Tibial nerve (tissue), 4 donors: ENCODE results near the gene FAM120B. TPM values are rescaled to one million over a fixed set of nuclear protein-coding genes. Genes with fewer than 3 reads are reported as not detected.
A peak's percentile ranks its signal among the peaks of the same experiment; 100 is the strongest.

Experiments
- DNase-seq, 2 donors: peaks; one replicate each; pipeline ENCODE4 v3.0.0-alpha.2; 2019; ENCODE audit warnings: low spot score in 2 of 2
- H3K27ac ChIP-seq, 4 donors: fragments of 200-600 bp; sonication (generic) in 3 of 4; one replicate each; pipeline ENCODE4 v1.5.1; 2017 to 2019; ENCODE audit warnings: mild to moderate bottlenecking in 1 of 4
- H3K27me3 ChIP-seq, 2 donors: fragments of 200-600 bp; sonication (generic) in 1 of 2; one replicate each; pipeline versions ENCODE4 v1.5.1 to v1.6.0; 2017 to 2019
- H3K36me3 ChIP-seq, 3 donors: fragments of 200-600 bp; sonication (generic); one replicate each; pipeline ENCODE4 v1.5.1; 2018 to 2019
- H3K4me1 ChIP-seq, 4 donors: fragments of 200-600 bp; sonication (generic) in 3 of 4; one replicate each; pipeline ENCODE4 v1.5.1; 2017 to 2019
- H3K4me3 ChIP-seq, 4 donors: fragments of 200-600 bp; sonication (generic) in 3 of 4; one replicate each; pipeline ENCODE4 v1.5.1; 2017 to 2019; ENCODE audit warnings: mild to moderate bottlenecking in 1 of 4, moderate library complexity in 1 of 4
- H3K9me3 ChIP-seq, 4 donors: fragments of 200-600 bp; sonication (generic) in 3 of 4; one replicate each; pipeline ENCODE4 v1.5.1; 2017 to 2019
- CTCF ChIP-seq, 5 experiments: fragments of 200-600 bp in 3 of 5; fragments of 450-650 bp in 2 of 5; sonication (generic) in 3 of 5; IDR thresholded peaks; one replicate each; pipeline ENCODE4 v1.5.1; 2016 to 2019; ENCODE audit warnings: antibody characterized with exemption in 5 of 5, mild to moderate bottlenecking in 3 of 5, moderate library complexity in 2 of 5
- EP300 ChIP-seq, 2 donors: sonication (generic); formaldehyde crosslinking; IDR thresholded peaks; one replicate each; pipeline ENCODE4 v1.6.1; 2017; ENCODE audit warnings: antibody characterized with exemption in 2 of 2, mild to moderate bottlenecking in 1 of 2
- POLR2A ChIP-seq, 2 donors: fragments of 450-650 bp; IDR thresholded peaks; one replicate each; pipeline ENCODE4 v1.6.1; 2017; ENCODE audit warnings: antibody characterized with exemption in 2 of 2, mild to moderate bottlenecking in 2 of 2, moderate library complexity in 2 of 2
- WGBS, 2 donors: methylation state at CpG; one replicate each; pipeline ENCODE4 v1.1.5; 2018; 5-methylcytosine and 5-hydroxymethylcytosine counted together
- total RNA-seq, 4 donors: library from RNA; depleted of rRNA; stranded (reverse); fragments of >200 nt; gene quantifications; one replicate each; pipeline ENCODE4 v1.1.0, GENCODE V29; 2016

FAM120B gene
- total RNA-seq, 4 donors from 2014 or later, result 26.0 to 35.4 (median 32.1) TPM

- WGBS, 2 donors, result 77 to 78% methylated on average over 8 of the region's 8 CpGs
- DNase-seq, result no peak
- Histone ChIP-seq H3K4me1 (peaks cover 0 to 12% (median 0%) of the 10 kb centered on the region in 4 donors), H3K4me3 (no peak overlapping the region), H3K27ac (no peak overlapping the region), H3K36me3 (peaks cover 0 to 7% (median 0%) of the 10 kb centered on the region in 3 donors), H3K9me3 (no peaks in the 10 kb centered on the region), H3K27me3 (no peaks in the 10 kb centered on the region)
- TF ChIP-seq CTCF (IDR thresholded peaks at IDR 0.05), result no peak
- TF ChIP-seq EP300 (IDR thresholded peaks at IDR 0.05), result no peak
- TF ChIP-seq POLR2A (IDR thresholded peaks at IDR 0.05), result no peak
Observed at GRCh38 chr6:170277893-170278742, 28.4 kb upstream of the FAM120B start.

GRCh38 chr6:170278743-170279094 is 27.8 kb upstream of the FAM120B start:
- TF ChIP-seq EP300 (IDR thresholded peaks at IDR 0.05), result no peak
- TF ChIP-seq CTCF (IDR thresholded peaks at IDR 0.05), result no peak
- no peak for TF ChIP-seq POLR2A (IDR thresholded peaks at IDR 0.05)
- DNase-seq, result no peak
- no peaks in the 10 kb centered on the region for H3K27me3 ChIP-seq
- H3K4me1 ChIP-seq, result peaks cover 0 to 12% (median 0%) of the 10 kb centered on the region in 4 donors
- H3K9me3 ChIP-seq, result no peaks in the 10 kb centered on the region
- 69 to 71% methylated on average over 9 of the region's 9 CpGs for WGBS, 2 donors
- no peak overlapping the region for H3K27ac ChIP-seq
- no peak overlapping the region for H3K4me3 ChIP-seq
- peaks cover 0 to 13% (median 0%) of the 10 kb centered on the region in 3 donors for H3K36me3 ChIP-seq

GRCh38 chr6:170279426-170279825 is 27.1 kb upstream of the FAM120B start:
- Histone ChIP-seq H3K9me3 (no peaks in the 10 kb centered on the region), H3K4me3 (no peak overlapping the region), H3K27me3 (no peaks in the 10 kb centered on the region), H3K27ac (no peak overlapping the region), H3K36me3 (peaks cover 0 to 17% (median 0%) of the 10 kb centered on the region in 3 donors), H3K4me1 (peaks cover 0 to 12% (median 0%) of the 10 kb centered on the region in 4 donors)
- whole genome bisulfite sequencing, 2 donors, result 86 to 91% methylated on average over 8 of the region's 8 CpGs
- no peak for DNase-seq
- no peak for TF ChIP-seq POLR2A (IDR thresholded peaks at IDR 0.05)

GRCh38 chr6:170279977-170280688 is 26.4 kb upstream of the FAM120B start:
- 69 to 75% methylated on average over 36 of the region's 36 CpGs for WGBS, 2 donors
- H3K9me3 ChIP-seq, result no peaks in the 10 kb centered on the region
- H3K27ac ChIP-seq, result no peak overlapping the region
- no peak for TF ChIP-seq EP300 (IDR thresholded peaks at IDR 0.05)
- TF ChIP-seq POLR2A (IDR thresholded peaks at IDR 0.05), result no peak
- TF ChIP-seq CTCF (IDR thresholded peaks at IDR 0.05), result no peak
- no peaks in the 10 kb centered on the region for H3K27me3 ChIP-seq
- peak overlapping the region in 2 of 4 donors; percentile 11 to 13 for H3K4me3 ChIP-seq
- H3K36me3 ChIP-seq, result peaks cover 0 to 17% (median 0%) of the 10 kb centered on the region in 3 donors
- DNase-seq, result no peak
- H3K4me1 ChIP-seq, result peaks cover 0 to 12% (median 0%) of the 10 kb centered on the region in 4 donors

- TF ChIP-seq CTCF (IDR thresholded peaks at IDR 0.05), result no peak
- no peak for TF ChIP-seq EP300 (IDR thresholded peaks at IDR 0.05)
- no peak for TF ChIP-seq POLR2A (IDR thresholded peaks at IDR 0.05)
- H3K27ac ChIP-seq, result no peak overlapping the region
- WGBS, 2 donors, result 75 to 84% methylated on average over 23 of the region's 23 CpGs
- DNase-seq, result no peak
- H3K27me3 ChIP-seq, result no peaks in the 10 kb centered on the region
- peak overlapping the region in 2 of 4 donors; percentile 11 to 13 for H3K4me3 ChIP-seq
- no peaks in the 10 kb centered on the region for H3K9me3 ChIP-seq
- peaks cover 0 to 17% (median 0%) of the 10 kb centered on the region in 3 donors for H3K36me3 ChIP-seq
- H3K4me1 ChIP-seq, result peaks cover 0 to 12% (median 0%) of the 10 kb centered on the region in 4 donors
Observed at GRCh38 chr6:170280689-170281045, 25.9 kb upstream of the FAM120B start.
